HCT116 (cell line): ENCODE results near the gene MAPRE2. TPM values are rescaled to one million over a fixed set of nuclear protein-coding genes. Genes with fewer than 3 reads are reported as not detected.

Source experiments
- ATAC-seq: fragments of 200-7000 bp; cut with Tn5 transposase; 2 replicates; pipeline ENCODE4 v1.9.1; 2020; ENCODE audit warnings: mild to moderate bottlenecking, moderate library complexity
- BruUV-seq: library from RNA; stranded (reverse); fragments of 400-500 nt; replicated peaks from 2 replicates; lab custom pipeline; 2021; lab: Mats Ljungman, UMichigan
- CTCF ChIA-PET: fragments of 300-600 bp; sonication (Branson Sonifier 250); formaldehyde crosslinking; loops from one replicate; lab custom pipeline; 2021; ENCODE audit warnings: antibody characterized with exemption; lab: Charles Lee
- POLR2A ChIA-PET: fragments of 300-600, 350-600 bp; sonication (Branson Sonifier 250); formaldehyde crosslinking; loops from one replicate; lab custom pipeline; 2021; ENCODE audit warnings: antibody characterized with exemption; lab: Charles Lee
- RAD21 ChIA-PET, 2 experiments: fragments of 300-600 bp; sonication (Branson Sonifier 250); formaldehyde crosslinking; loops; one replicate each; lab custom pipeline; 2023; ENCODE audit warnings: low total read pairs in 2 of 2; ENCODE audit not compliant: uncharacterized antibody in 2 of 2, unreplicated experiment in 2 of 2, low non-redundant PET in 1 of 2; lab: Charles Lee
- DNase-seq: peaks from one replicate; pipeline ENCODE4 v3.0.0-alpha.2; 2010; ENCODE audit warnings: low read depth, low spot score
- H2AFZ ChIP-seq: fragments of 200-600 bp; shearing (Covaris generic), sonication (generic); 2 replicates; pipeline ENCODE4 v1.6.1; 2017; ENCODE audit warnings: low read depth, mixed run types, mixed read lengths, antibody characterized with exemption, low read length; ENCODE audit not compliant: poor library complexity, severe bottlenecking
- H3K27ac ChIP-seq: 2 replicates; pipeline ENCODE4 v1.5.1; 2012; ENCODE audit warnings: low read depth, low read length
- H3K27me3 ChIP-seq: fragments of 200-600 bp; sonication (generic); 2 replicates; pipeline ENCODE4 v1.6.1; 2016; ENCODE audit warnings: mixed run types, low read length, mixed read lengths; ENCODE audit not compliant: insufficient read depth
- H3K36me3 ChIP-seq, 2 experiments: fragments of 200-500 bp in 1 of 2; fragments of 200-600 bp in 1 of 2; sonication (Bioruptor generic) in 1 of 2; sonication (generic) in 1 of 2; 2 replicates each; pipeline versions ENCODE4 v1.5.1 to v1.6.1; 2014 to 2016; ENCODE audit warnings: low read length in 2 of 2, inconsistent platforms in 1 of 2, mixed read lengths in 1 of 2, mixed run types in 1 of 2; ENCODE audit not compliant: insufficient read depth in 2 of 2, control insufficient read depth in 1 of 2
- H3K4me1 ChIP-seq, 2 experiments: fragments of 200-600 bp in 1 of 2; sonication (generic) in 1 of 2; 2 replicates each; pipeline versions ENCODE4 v1.5.1 to v1.6.1; 2012 to 2017; ENCODE audit warnings: low read length in 2 of 2, inconsistent platforms in 1 of 2, mild to moderate bottlenecking in 1 of 2, mixed read lengths in 1 of 2, mixed run types in 1 of 2, moderate library complexity in 1 of 2; ENCODE audit not compliant: insufficient read depth in 2 of 2, control insufficient read depth in 1 of 2
- H3K4me2 ChIP-seq: fragments of 200-600 bp; sonication (generic); 2 replicates; pipeline ENCODE4 v1.6.1; 2017; ENCODE audit warnings: mixed run types, low read length, mixed read lengths
- H3K4me3 ChIP-seq, 2 experiments: fragments of 200-600 bp in 1 of 2; sonication (generic) in 1 of 2; replicated peaks in 1 of 2; 2 replicates each; pipeline ENCODE4 v1.5.1; 2011 to 2016; ENCODE audit warnings: low read length in 2 of 2, control low read depth in 1 of 2, low read depth in 1 of 2, mild to moderate bottlenecking in 1 of 2, mixed read lengths in 1 of 2, mixed run types in 1 of 2
- H3K79me2 ChIP-seq: fragments of 200-600 bp; sonication (generic); 2 replicates; pipeline ENCODE4 v1.6.1; 2017; ENCODE audit warnings: mild to moderate bottlenecking, mixed run types, low read length, moderate library complexity, mixed read lengths; ENCODE audit not compliant: insufficient read depth
- H3K9ac ChIP-seq: fragments of 200-600 bp; sonication (generic); 2 replicates; pipeline ENCODE4 v1.6.1; 2016; ENCODE audit warnings: low read length, mixed read lengths
- H3K9me2 ChIP-seq: fragments of 200-600 bp; sonication (generic), shearing (Covaris generic); 2 replicates; pipeline ENCODE4 v1.6.1; 2017; ENCODE audit warnings: mixed run types, mild to moderate bottlenecking, moderate library complexity; ENCODE audit not compliant: insufficient read depth
- H3K9me3 ChIP-seq, 2 experiments: fragments of 200-500 bp in 1 of 2; fragments of 200-600 bp in 1 of 2; sonication (Bioruptor generic) in 1 of 2; sonication (generic) in 1 of 2; 2 replicates each; pipeline ENCODE4 v1.6.1; 2014 to 2017; ENCODE audit warnings: low read length in 2 of 2, mixed read lengths in 2 of 2, inconsistent platforms in 1 of 2, low read depth in 1 of 2, mild to moderate bottlenecking in 1 of 2, mixed run types in 1 of 2, moderate library complexity in 1 of 2; ENCODE audit not compliant: control insufficient read depth in 1 of 2, insufficient read depth in 1 of 2
- H4K20me1 ChIP-seq: fragments of 200-600 bp; sonication (generic), shearing (Covaris generic); 2 replicates; pipeline ENCODE4 v1.6.1; 2017; ENCODE audit warnings: mixed run types, mild to moderate bottlenecking, moderate library complexity; ENCODE audit not compliant: insufficient read depth
- EGR1 ChIP-seq: IDR thresholded peaks from 2 replicates; pipeline ENCODE4 v1.6.1; 2012; ENCODE audit warnings: low read depth
- EZH2 ChIP-seq: fragments of 200-600 bp; sonication (generic); IDR thresholded peaks from 2 replicates; pipeline ENCODE4 v1.6.1; 2017; ENCODE audit warnings: antibody characterized with exemption, mixed run types
- EZH2phosphoT487 ChIP-seq: fragments of 200-600 bp; IDR thresholded peaks from 2 replicates; pipeline ENCODE4 v1.6.1; 2018; ENCODE audit warnings: antibody characterized with exemption, borderline replicate concordance
- POLR2A ChIP-seq: IDR thresholded peaks from 2 replicates; pipeline ENCODE4 v1.7.0; 2011; ENCODE audit warnings: borderline replicate concordance; ENCODE audit not compliant: insufficient read depth, insufficient read length; ENCODE audit errors: extremely low read depth
- RAD21 ChIP-seq: IDR thresholded peaks from 2 replicates; pipeline ENCODE4 v1.6.1; 2012; ENCODE audit warnings: low read depth, mild to moderate bottlenecking
- SIN3A ChIP-seq: IDR thresholded peaks from 2 replicates; pipeline ENCODE4 v1.6.1; 2012; ENCODE audit warnings: low read depth
- TCF7L2 ChIP-seq: IDR thresholded peaks from 2 replicates; pipeline ENCODE4 v1.7.0; 2011; ENCODE audit warnings: borderline replicate concordance, inconsistent platforms; ENCODE audit not compliant: insufficient read depth, insufficient read length; ENCODE audit errors: extremely low read depth
- YY1 ChIP-seq: IDR thresholded peaks from 2 replicates; pipeline ENCODE4 v1.6.1; 2011; ENCODE audit warnings: low read length, low read depth, moderate library complexity, mild to moderate bottlenecking; ENCODE audit not compliant: insufficient replicate concordance; ENCODE audit errors: extremely low read depth
- ZNF274 ChIP-seq: fragments of 200-500 bp; sonication (Bioruptor generic); IDR thresholded peaks from 2 replicates; pipeline ENCODE4 v1.6.1; 2014; ENCODE audit warnings: mild to moderate bottlenecking, low read depth, low read length, inconsistent platforms
- intact Hi-C: fragments of 100-400 bp; cut with micrococcal nuclease; formaldehyde crosslinking; loops from 2 replicates; pipeline ENCODE4 v1.10.0; 2022
- total RNA-seq: library from RNA; stranded (reverse); gene quantifications from one replicate; pipeline ENCODE4 v1.2.1, GENCODE V29; 2021; ENCODE audit not compliant: unreplicated experiment
- TF ChIP-seq, protein P1 (sequence below), 3 experiments: fragments of 200-600 bp in 1 of 3; sonication (generic) in 1 of 3; IDR thresholded peaks in 2 of 3; conservative IDR thresholded peaks in 1 of 3; 2 replicates each; pipeline ENCODE4 v1.5.1; 2012 to 2017; ENCODE audit warnings: low read depth in 2 of 3, low read length in 2 of 3, antibody characterized with exemption in 1 of 3, borderline replicate concordance in 1 of 3, control low read depth in 1 of 3, mild to moderate bottlenecking in 1 of 3, mixed read lengths in 1 of 3, mixed run types in 1 of 3, moderate library complexity in 1 of 3; ENCODE audit not compliant: insufficient read depth in 1 of 3

MAPRE2 gene
- total RNA-seq, 1 experiment from 2014 or later: 17.2 TPM

DNA sequence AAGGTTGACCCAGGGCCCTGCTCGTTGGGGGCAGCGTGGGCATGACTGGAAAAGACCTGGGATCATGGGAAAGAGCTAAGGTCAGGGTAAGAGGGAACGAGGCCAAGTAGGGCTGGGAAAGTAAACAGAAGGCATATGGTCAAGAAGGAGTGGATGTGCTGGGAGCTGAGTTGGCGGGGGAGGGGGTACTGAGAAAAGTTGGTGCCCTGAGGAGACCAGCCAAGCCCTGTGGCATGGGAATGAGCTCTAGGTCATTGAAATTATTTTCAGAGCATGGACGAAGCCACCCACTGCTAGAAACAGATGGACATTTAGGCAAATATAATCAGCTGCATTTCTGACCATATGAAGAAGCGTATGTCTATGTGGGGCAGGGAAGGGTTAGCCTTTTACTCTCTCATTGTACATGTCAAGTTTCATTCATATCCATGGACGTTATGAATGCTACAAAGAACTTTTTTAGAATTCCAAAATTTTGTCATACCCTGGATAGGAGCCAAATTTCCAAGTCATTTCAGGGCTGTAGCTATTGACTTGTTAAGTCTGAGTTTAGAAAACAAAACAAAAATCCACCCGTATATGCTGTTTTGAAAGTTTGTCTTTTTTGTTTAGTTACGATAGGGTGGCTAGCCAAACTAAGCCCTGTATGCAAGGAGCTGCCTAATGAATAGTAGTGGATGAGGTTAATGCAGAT is 19.1 kb downstream of the MAPRE2 start:
- no peak overlapping the region for H3K4me2 ChIP-seq
- intact Hi-C loops: no loop called here
- H3K79me2 ChIP-seq: no peaks in the 10 kb centered on the region
- H3K27ac ChIP-seq: no peak overlapping the region
- ATAC-seq (no peak), DNase-seq (no peak)
- H3K9ac ChIP-seq: no peak overlapping the region
- ChIA-PET POLR2A (no interaction called here), RAD21 (no interaction called here), CTCF (no interaction called here)
- no peaks in the 10 kb centered on the region for H4K20me1 ChIP-seq
- no peak for TF ChIP-seq POLR2A
- H2AFZ ChIP-seq: no peak overlapping the region
- no peaks in the 10 kb centered on the region for H3K36me3 ChIP-seq
- no peak overlapping the region for H3K4me3 ChIP-seq
- no peaks in the 10 kb centered on the region for H3K4me1 ChIP-seq
- H3K9me2 ChIP-seq: no peaks in the 10 kb centered on the region
- BruUV-seq: no TSS peak
- no peaks in the 10 kb centered on the region for H3K9me3 ChIP-seq
- no peaks in the 10 kb centered on the region for H3K27me3 ChIP-seq

DNA sequence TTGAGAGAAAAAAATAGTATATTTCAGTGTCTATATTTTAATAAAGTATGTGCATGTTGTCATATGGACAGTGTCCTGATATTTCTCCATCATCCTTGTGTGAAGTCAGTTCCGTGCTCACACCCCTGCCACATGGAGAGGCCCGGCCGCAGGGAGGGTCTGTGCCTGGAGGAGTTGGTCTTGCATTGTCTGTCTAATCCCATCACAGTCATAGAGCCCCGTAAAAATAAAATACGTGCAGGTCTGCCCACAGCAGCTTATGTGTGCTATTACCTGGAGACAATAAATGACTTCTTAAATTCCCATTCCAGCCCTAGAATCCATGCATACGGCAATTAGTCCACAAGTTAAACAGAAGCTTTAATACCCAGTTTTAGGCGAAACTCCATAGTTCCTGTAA is 20.1 kb downstream of the MAPRE2 start:
- TF ChIP-seq TCF7L2: no peak
- no peak for TF ChIP-seq POLR2A
- TF ChIP-seq ZNF274: no peak
- no peak for TF ChIP-seq EZH2phosphoT487
- no peak for TF ChIP-seq EGR1
- TF ChIP-seq, protein P1, sequence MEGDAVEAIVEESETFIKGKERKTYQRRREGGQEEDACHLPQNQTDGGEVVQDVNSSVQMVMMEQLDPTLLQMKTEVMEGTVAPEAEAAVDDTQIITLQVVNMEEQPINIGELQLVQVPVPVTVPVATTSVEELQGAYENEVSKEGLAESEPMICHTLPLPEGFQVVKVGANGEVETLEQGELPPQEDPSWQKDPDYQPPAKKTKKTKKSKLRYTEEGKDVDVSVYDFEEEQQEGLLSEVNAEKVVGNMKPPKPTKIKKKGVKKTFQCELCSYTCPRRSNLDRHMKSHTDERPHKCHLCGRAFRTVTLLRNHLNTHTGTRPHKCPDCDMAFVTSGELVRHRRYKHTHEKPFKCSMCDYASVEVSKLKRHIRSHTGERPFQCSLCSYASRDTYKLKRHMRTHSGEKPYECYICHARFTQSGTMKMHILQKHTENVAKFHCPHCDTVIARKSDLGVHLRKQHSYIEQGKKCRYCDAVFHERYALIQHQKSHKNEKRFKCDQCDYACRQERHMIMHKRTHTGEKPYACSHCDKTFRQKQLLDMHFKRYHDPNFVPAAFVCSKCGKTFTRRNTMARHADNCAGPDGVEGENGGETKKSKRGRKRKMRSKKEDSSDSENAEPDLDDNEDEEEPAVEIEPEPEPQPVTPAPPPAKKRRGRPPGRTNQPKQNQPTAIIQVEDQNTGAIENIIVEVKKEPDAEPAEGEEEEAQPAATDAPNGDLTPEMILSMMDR (IDR thresholded peaks at IDR 0.05 in 2 of 3, conservative IDR thresholded peaks at IDR 0.05 in 1 of 3; ENCODE audit: borderline replicate concordance in 1 of 3, insufficient read depth in 1 of 3, low read depth in 2 of 3, low read length in 2 of 3): no peak
- no peak for TF ChIP-seq YY1
- TF ChIP-seq SIN3A: no peak
- no peak for TF ChIP-seq RAD21
- no peak for TF ChIP-seq EZH2

More for the DNA sequence above, 20.1 kb downstream of the MAPRE2 start:
- ATAC-seq: no peak
- Histone ChIP-seq H3K4me3 (no peak overlapping the region), H3K4me1 (no peaks in the 10 kb centered on the region), H4K20me1 (no peaks in the 10 kb centered on the region), H3K79me2 (no peaks in the 10 kb centered on the region), H3K4me2 (no peak overlapping the region), H2AFZ (no peak overlapping the region), H3K9me2 (no peaks in the 10 kb centered on the region), H3K27ac (no peak overlapping the region), H3K9me3 (no peaks in the 10 kb centered on the region), H3K9ac (no peak overlapping the region), H3K36me3 (no peaks in the 10 kb centered on the region), H3K27me3 (no peaks in the 10 kb centered on the region)
- POLR2A ChIA-PET: no interaction called here
- CTCF ChIA-PET: no interaction called here
- intact Hi-C loops: no loop called here
- no TSS peak for BruUV-seq
- no peak for DNase-seq
- RAD21 ChIA-PET: no interaction called here
